Prostate gland (tissue), 2 donors: ENCODE data around the gene ENPP6. TPM values are rescaled to one million over a fixed set of nuclear protein-coding genes. Genes with fewer than 3 reads are reported as not detected.
"Not testable (repeated sequence)": the region's sequence is repeated elsewhere in the genome, so short reads cannot be mapped to it uniquely, and the experiment has no call there.

ENCODE experiments used
- DNase-seq: peaks from one replicate; pipeline ENCODE4 v3.0.0-alpha.2; 2019; ENCODE audit warnings: low spot score
- H3K27ac ChIP-seq, 2 donors: fragments of 200-600 bp; sonication (generic); 2 replicates each; pipeline ENCODE4 v1.5.1; 2017 to 2019
- H3K27me3 ChIP-seq: fragments of 200-600 bp; sonication (generic); replicated peaks from 2 replicates; pipeline ENCODE4 v1.5.1; 2019; ENCODE audit not compliant: insufficient read depth
- H3K36me3 ChIP-seq, 2 donors: fragments of 200-600 bp; sonication (generic); 1 replicate in 1 of 2; 2 replicates in 1 of 2; pipeline versions ENCODE4 v1.5.1 to v1.8.1; 2017 to 2019
- H3K4me1 ChIP-seq: fragments of 200-600 bp; sonication (generic); replicated peaks from 2 replicates; pipeline ENCODE4 v1.5.1; 2019
- H3K4me3 ChIP-seq, 2 donors: fragments of 200-600 bp; sonication (generic); 2 replicates each; pipeline ENCODE4 v1.5.1; 2017 to 2019
- H3K9me3 ChIP-seq: fragments of 200-600 bp; sonication (generic); 2 replicates; pipeline ENCODE4 v1.5.1; 2017
- CTCF ChIP-seq, 4 experiments: fragments of 200-600 bp in 2 of 4; fragments of 450-650 bp in 2 of 4; sonication (generic) in 2 of 4; IDR thresholded peaks; 1 replicate in 3 of 4; 2 replicates in 1 of 4; pipeline ENCODE4 v1.5.1; 2016 to 2019; ENCODE audit warnings: antibody characterized with exemption in 4 of 4, mild to moderate bottlenecking in 2 of 4, moderate library complexity in 2 of 4
- POLR2A ChIP-seq: fragments of 450-650 bp; IDR thresholded peaks from one replicate; pipeline ENCODE4 v1.6.1; 2016; ENCODE audit warnings: antibody characterized with exemption, mild to moderate bottlenecking
- POLR2AphosphoS5 ChIP-seq: sonication (generic); formaldehyde crosslinking; IDR thresholded peaks from one replicate; pipeline ENCODE4 v1.6.1; 2017; ENCODE audit warnings: antibody characterized with exemption
- WGBS: methylation state at CpG from one replicate; pipeline ENCODE4 v1.1.5; 2018; 5-methylcytosine and 5-hydroxymethylcytosine counted together
- intact Hi-C: fragments of 100-400 bp; cut with DNase I; formaldehyde crosslinking; loops from one replicate; pipeline ENCODE4 v1.14.2; 2022
- total RNA-seq, 2 donors: library from RNA; depleted of rRNA; stranded (reverse); fragments of >200 nt; gene quantifications; one replicate each; pipeline ENCODE4 v1.1.0, GENCODE V29; 2016

Gene ENPP6
- total RNA-seq, 2 donors from 2014 or later, result 0.68 to 5.9 TPM

GRCh38 chr4:184145596-184145995 is 72.1 kb downstream of the ENPP6 start:
- 96% methylated on average over 5 of the region's 5 CpGs for WGBS
- DNase-seq, result no peak
- Histone ChIP-seq H3K9me3 (no peaks in the 10 kb centered on the region), H3K27me3 (no peaks in the 10 kb centered on the region), H3K36me3 (no peaks in the 10 kb centered on the region), H3K27ac (no peak overlapping the region), H3K4me3 (no peak overlapping the region), H3K4me1 (no peaks in the 10 kb centered on the region)
- intact Hi-C loops, result no loop called here
- TF ChIP-seq POLR2AphosphoS5 (no peak), POLR2A (no peak), CTCF (IDR thresholded peaks at IDR 0.05) (no peak)

- intact Hi-C loops, result no loop called here
- no peaks in the 10 kb centered on the region for H3K27me3 ChIP-seq
- H3K4me3 ChIP-seq, result no peak overlapping the region
- no peaks in the 10 kb centered on the region for H3K36me3 ChIP-seq
- H3K4me1 ChIP-seq, result no peaks in the 10 kb centered on the region
- DNase-seq, result no peak
- no peak overlapping the region for H3K27ac ChIP-seq
- no peak for TF ChIP-seq CTCF (IDR thresholded peaks at IDR 0.05)
- no peak for TF ChIP-seq POLR2AphosphoS5
- no peak for TF ChIP-seq POLR2A
- no peaks in the 10 kb centered on the region for H3K9me3 ChIP-seq
- 88% methylated on average over 15 of the region's 15 CpGs for WGBS
These were observed 73.7 kb downstream of the ENPP6 start for GRCh38 chr4:184143770-184144564.

- intact Hi-C loops, result no loop called here
- 61% methylated on average over 18 of the region's 18 CpGs for WGBS
These were observed 75.3 kb downstream of the ENPP6 start for GRCh38 chr4:184142121-184143000.

GRCh38 chr4:184140901-184141300 is 76.8 kb downstream of the ENPP6 start:
- intact Hi-C loops, H3K27me3 ChIP-seq, DNase-seq, H3K27ac ChIP-seq, H3K9me3 ChIP-seq, H3K4me1 ChIP-seq, H3K4me3 ChIP-seq, H3K36me3 ChIP-seq: not testable (repeated sequence)
- WGBS, result 79% methylated on average over 7 of the region's 8 CpGs

More at GRCh38 chr4:184142121-184143000, 75.3 kb downstream of the ENPP6 start:
- no peaks in the 10 kb centered on the region for H3K9me3 ChIP-seq
- no peaks in the 10 kb centered on the region for H3K36me3 ChIP-seq
- H3K27me3 ChIP-seq, result no peaks in the 10 kb centered on the region
- no peak for TF ChIP-seq CTCF (IDR thresholded peaks at IDR 0.05)
- no peak for TF ChIP-seq POLR2A
- no peak for TF ChIP-seq POLR2AphosphoS5
- H3K27ac ChIP-seq, result no peak overlapping the region
- no peak for DNase-seq
- no peak overlapping the region for H3K4me3 ChIP-seq
- no peaks in the 10 kb centered on the region for H3K4me1 ChIP-seq

GRCh38 chr4:184136525-184136924 is 81.1 kb downstream of the ENPP6 start:
- H3K9me3 ChIP-seq, result no peaks in the 10 kb centered on the region
- DNase-seq, result no peak
- 83% methylated on average over 1 of the region's 1 CpG for WGBS
- H3K27me3 ChIP-seq, result peaks cover 2% of the 10 kb centered on the region
- H3K4me1 ChIP-seq, result no peaks in the 10 kb centered on the region
- H3K36me3 ChIP-seq, result no peaks in the 10 kb centered on the region
- intact Hi-C loops, result no loop called here
- H3K27ac ChIP-seq, result no peak overlapping the region
- no peak overlapping the region for H3K4me3 ChIP-seq
- TF ChIP-seq POLR2A, result no peak
- TF ChIP-seq CTCF (IDR thresholded peaks at IDR 0.05), result no peak
- no peak for TF ChIP-seq POLR2AphosphoS5
